C1 segment of cervical spinal cord (tissue), 14 donors: ENCODE results near the gene NXPE3.

ENCODE experiments used
- DNase-seq, 14 donors: peaks; one replicate each; lab custom pipeline; 2025; lab: John Stamatoyannopoulos, UW

The NXPE3 gene

DNA sequence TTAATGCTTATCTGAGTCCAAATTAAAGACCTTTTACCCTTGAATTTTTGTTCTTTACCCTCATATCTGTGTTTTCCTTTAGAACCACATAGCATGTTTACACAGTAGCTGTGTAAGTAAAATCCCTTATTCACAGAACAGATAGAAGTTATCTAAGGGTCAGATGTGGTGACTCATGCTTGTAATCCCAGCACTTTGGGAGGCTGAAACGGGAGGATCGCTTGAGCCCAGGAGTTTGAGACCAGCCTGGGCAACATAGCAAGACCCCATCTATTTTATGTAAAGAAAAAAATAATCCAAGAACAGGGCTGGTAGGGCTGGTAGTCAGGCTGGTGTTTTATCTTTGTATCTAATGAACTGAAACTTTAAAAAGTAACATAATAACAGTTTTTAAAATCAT lies 23.2 kb downstream of the NXPE3 start:
- DNase-seq, result no peak

DNA sequence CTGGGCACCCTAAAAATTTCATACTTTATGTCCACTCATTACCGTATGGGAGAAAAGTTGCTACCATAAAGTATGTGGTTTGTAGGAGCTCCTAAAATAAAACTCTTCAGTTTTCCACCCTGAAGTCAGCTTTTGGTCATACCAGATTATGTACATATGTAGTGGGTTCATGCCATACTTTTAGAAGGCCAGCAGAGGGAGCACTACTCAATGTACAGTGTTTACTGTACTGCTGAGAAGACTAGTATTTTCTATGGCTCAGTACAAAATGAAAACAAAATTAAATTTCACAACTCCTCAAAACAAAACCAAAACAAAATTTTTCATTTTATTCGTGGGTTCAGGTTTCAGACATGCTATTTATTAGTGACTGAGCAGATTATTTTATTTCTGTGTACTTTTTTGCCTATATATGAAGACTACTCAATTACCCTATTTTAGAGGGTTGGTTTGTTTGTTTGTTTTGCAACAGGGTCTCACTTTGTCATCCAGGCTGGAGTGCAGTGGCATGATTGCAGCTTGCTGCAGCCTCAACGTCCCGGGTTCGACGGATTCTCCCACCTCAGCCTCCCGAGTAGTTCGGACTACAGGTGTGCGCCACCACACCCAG lies 24.3 kb downstream of the NXPE3 start:
- DNase-seq, result peak in 3 of 14 donors; percentile 9 to 47 (median 18)

DNA sequence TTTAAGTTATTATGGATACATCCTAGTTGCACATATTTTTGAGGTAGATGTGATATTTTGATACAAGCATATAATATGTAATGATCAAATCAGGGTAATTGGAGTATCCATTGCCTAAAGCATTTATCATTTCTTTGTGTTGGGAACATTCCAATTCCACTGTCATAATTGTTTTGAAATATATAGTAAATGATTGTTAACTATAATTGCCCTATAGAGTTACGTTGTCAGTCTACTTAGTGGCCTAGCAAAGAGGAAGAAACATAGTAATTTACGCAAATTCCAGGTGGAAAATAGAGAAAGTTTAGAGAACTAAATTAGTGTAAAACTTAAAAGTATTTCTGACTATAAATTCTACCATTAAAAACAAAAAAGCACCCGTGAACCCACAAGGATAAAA lies 24.9 kb downstream of the NXPE3 start:
- DNase-seq, result no peak

DNA sequence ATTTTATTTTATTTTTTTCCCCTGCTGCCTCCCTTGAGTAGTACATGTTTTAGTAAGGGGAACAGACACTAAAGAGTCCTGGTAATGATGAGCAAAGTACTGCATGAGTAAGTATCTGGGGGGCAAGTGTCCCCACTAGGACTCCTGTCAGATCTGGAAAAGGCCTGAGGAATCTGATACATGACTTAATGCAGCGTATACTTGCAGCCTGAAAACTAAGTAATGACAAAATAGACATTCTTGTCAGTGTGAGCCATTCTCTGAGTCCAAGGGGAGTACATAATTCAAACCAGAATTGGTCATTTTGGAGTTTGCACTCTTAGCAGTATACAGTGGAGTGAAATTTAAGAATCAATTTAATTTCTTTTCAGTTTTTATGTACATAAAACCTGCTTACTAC lies 27.5 kb downstream of the NXPE3 start:
- DNase-seq, result no peak

DNA sequence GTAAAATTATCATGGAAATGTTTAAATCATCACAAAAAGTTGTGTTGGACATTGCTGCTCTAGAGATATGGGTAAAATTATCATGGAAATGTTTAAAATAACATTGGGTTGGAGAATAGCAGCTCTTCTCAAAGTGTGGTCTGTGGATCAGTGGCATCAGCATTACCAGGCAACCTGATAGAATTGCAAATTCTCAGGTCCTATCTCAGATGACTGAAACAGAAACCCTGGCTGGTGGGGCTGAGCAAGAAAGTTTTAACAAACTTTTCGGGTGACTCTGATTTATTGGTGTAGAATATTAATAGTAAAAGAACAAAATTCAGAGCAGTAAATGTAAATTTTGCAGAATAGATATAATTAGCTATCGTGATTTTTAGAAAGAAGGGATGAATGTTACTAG lies 28.9 kb downstream of the NXPE3 start:
- DNase-seq, result no peak

DNA sequence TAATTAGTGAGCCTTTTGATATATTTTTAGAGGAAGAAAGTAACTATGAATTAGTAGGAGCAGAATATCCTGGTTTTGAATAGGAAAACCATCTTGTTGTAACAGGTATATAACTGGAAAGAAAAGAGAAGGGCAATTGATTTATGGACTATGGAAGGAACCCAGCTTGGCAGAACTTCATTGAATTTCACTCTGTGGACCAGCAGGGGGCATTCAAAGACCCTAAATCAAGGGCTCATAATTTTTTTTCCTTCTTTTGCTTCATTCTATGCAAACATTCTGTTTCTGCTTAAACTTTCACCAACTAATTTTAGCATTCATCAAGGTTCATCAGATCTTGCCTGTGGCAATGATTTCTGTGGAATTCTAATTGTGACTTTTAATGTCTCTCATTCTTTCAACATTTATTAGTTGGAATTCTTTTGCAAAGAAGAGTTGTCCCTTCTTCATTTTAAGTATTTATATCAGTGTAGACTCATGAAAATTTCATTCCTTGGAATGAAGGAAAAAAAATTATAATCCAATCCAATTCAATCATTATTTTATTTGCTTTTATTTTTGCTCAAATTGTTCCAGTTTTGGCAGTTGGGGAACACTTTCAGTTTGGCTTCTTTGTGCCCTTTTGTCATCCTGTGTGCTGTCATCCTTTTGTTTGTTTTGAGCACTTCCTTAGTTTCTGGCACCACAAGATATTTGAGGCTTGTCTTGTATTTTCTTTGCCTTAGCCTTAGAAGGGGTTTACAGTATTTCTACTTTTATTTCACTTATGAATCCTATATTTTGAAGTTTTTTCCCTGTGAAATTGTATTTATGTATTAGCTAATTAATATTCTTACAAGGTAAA lies 30.4 kb downstream of the NXPE3 start:
- peak in 1 of 14 donors; percentile 10 for DNase-seq

DNA sequence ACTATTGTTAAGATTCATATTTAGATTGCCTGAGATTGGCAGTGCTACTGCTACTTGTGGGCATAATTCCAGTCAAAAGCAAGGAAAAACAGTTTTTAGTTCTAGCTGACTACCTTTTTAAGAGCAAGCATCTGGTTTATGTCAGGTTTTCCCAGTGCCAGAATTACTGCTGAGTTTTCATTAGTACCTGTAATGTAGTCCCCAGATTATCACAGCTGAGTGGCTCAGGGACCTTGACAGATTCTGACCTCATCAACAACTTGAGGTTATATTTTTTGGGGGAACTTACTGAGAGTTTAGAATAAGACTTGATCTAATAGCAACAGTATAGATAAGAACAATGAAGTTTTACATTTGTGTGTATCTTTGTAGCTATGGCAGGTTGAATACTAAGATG lies 31.0 kb downstream of the NXPE3 start:
- DNase-seq, result no peak

DNA sequence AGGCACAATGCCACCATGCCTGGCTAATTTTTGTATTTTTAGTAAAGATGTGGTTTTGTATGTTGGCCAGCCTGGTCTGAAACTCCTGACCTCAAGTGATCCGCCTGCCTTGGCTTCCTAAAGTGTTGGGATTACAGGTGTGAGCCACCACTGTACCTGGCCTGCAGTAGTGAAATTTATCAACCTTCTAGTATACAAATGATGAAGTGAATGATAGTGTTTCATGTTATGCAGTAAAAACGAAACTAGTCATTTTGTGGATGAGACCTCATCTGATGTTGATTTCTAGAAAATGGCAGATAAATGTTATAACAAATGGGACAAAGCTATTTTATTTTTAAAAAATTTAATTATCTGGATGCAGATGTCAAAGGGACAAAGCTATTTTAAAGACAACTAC lies 32.9 kb downstream of the NXPE3 start:
- DNase-seq, result no peak

DNA sequence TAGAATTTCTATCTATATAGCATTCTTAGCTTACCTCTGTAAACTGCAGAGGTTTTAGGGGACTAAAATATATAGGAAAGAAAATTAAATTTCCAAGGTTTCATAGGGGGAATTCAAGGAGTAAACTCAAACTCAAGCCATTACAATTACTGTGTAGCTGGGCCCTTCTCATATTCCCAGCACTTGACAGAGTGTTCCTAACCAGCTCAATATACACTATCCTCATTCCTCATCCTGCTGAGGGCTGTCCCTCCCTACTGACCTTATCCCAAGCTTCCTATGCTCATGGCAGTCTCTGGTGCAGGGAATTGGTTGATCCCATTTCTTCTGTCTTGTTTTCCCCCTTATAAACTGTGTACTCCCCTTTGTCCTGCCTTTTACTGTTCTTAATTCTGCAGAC lies 33.9 kb downstream of the NXPE3 start:
- no peak for DNase-seq

DNA sequence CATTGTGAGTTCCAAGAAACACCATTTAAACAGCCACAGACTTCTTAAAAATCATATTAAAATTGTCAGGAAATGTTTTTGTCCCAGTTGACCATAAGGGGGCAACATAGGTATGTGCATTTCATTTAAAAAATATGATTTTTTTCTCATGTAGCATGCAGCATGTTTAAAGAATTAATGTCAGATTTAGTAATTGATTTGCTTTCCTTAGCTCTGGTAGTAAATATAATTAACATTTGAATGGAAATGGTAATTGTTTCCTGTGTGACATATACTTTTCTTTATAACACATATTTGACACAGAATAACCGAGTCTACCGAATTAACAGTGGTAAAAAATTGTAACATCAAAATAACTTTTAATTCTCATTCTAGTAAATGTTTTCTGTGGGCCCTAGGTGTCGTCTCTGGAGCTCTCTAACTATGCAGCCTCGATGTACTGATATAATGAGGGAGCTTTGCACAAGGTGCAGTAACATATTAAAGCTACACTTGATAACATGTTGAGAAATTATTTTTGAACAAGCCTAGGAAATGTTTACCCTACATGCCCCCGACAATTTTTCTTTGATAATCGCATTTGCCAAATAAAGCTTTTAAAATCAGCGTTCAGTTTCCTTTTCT lies 34.9 kb downstream of the NXPE3 start:
- DNase-seq, result no peak

DNA sequence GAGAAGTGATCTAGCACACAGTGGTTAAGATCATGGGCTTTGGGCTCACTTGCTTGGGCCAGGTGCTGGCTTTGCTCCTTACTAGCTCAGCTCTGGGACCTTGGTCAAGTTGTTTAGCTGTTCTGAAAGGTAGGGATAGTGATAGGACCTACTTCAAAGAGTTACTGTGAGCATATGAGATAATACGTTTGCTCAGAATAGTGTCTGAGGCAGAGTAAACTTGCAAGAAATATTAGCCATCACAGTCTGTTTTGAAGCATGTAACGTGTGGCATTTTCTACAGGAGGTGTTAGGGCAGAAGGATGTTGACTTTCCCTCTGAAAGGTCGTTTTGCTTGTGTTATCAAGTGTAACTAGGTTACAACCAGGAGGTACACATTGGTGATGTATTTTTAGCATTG lies 35.8 kb downstream of the NXPE3 start:
- no peak for DNase-seq

DNA sequence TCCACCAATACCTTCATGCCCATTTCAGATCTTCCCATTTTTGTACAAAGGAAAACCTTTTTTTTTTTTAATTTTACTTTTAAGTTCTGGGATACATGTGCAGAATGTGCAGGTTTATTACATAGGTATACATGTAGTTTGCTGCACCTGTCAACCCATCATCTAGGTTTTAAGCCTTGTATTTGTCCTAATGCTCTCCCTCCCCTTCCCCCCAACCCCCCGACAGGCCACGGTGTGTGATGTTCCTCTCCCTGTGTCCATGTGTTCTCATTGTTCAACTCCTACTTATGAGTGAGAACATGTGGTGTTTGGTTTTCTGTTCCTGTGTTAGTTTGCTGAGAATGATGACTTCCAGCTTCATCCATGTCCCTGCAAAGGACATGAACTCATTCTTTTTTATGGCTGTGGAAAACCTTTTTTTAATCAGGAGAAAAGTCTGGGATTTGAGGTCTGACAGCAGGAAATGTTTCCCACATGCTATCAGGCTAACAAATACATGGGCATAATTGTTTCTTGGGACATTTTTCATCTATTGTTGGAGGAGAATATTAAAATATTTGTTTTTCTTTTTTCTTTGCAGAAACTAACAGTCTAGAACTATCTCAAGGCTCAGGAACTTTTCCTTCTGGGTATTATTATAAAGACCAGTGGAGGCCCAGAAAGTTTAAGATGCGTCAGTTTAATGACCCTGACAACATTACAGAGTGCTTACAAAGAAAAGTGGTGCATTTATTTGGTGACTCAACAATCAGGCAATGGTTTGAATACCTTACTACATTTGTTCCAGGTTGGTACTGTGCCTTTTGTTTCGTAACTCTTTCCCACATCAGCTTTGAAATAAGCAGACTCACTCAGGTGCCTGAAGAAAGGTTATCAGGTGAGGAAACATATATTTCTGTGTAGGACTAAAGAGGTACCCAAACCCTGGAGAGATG lies 37.5 kb downstream of the NXPE3 start:
- DNase-seq, result no peak

DNA sequence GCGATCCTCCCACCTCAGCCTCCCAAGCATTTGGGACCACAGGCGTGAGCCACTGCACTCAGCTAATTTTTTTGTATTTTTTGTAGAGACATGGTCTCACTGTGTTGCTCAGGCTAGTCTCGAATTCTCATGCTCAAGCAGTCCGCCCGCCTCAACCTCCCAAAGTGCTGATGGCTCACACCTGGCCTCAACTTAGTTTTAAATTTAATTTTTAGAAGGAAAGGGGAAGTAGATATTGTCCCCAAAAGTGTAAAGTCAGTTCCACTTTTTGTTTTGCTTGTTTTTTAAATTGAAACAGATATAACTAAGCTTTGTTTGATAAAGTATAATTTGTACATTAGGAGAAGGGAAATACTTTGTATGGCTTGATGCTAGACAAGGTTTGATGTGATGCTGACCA lies 39.0 kb downstream of the NXPE3 start:
- DNase-seq, result no peak

DNA sequence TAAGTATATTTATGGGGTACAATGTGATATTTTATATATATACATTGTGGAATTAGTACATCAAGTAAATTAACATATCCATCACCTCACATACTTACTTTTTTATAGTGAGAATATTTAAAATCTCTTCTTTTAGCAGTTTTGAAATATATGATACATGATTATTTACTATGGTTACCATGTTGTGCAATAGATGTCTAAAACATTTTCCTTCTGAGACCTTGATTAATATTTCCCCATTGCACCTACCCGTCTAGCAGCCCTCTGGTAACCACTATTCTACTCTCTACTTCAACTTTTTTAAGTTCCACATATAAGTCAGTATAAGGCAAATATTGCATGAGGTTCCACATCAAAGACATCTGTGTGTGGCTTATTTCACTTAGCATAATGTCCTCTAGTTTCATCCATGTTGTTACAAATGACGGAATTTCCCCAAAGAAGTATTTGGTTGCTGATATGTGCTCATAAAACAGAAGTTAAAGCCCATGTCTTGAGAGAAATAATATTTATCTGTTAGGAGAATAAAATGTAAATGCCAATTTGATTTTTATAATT lies 40.7 kb downstream of the NXPE3 start:
- no peak for DNase-seq

DNA sequence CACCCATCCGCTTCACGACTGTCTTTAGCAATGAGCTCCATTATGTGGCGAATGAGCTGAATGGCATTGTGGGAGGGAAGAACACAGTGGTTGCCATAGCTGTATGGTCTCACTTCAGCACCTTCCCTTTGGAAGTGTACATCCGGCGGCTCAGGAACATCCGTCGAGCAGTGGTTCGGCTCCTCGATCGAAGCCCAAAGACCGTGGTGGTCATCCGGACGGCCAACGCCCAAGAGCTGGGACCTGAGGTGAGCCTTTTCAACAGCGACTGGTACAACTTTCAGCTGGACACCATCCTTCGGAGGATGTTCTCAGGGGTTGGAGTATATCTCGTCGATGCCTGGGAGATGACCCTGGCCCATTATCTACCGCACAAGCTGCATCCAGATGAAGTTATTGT lies 42.5 kb downstream of the NXPE3 start:
- no peak for DNase-seq

DNA sequence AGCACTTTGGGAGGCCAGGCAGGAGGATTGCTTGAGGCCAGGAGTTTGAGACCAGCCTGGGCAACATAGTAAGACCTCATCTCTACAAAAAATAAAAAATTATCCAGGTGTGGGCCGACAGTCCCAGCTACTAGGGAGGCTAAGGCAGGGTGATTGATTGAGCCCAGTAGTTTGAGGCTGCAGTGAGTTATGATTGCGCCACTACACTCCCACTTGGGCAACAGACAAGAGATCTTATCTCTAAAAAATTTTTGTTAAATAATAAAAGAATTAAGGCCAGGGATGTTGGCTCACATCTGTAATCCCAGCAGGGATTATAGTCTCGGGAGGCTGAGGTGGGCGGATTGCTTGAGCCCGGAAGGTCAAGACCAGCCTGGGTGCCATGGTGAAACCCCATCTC lies 44.5 kb downstream of the NXPE3 start:
- DNase-seq, result no peak

DNA sequence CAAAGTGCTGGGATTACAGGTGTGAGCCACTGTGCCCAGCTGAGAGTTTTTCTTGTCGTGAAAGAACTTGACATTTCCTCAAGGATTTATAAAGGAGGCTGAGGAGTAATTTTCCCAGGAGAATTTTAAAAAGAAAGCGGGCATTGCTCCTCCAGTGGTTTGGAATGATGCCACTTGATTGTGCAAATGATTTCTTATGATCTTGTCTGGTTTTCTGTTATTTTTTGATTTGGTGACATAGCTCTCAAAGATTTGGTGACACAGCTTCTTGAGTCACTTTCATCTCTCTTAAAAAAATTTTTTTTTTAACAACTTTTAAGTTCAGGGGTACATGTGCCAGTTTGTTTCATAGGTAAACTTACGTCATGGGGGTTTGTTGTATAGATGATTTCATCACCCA lies 45.7 kb downstream of the NXPE3 start:
- no peak for DNase-seq

DNA sequence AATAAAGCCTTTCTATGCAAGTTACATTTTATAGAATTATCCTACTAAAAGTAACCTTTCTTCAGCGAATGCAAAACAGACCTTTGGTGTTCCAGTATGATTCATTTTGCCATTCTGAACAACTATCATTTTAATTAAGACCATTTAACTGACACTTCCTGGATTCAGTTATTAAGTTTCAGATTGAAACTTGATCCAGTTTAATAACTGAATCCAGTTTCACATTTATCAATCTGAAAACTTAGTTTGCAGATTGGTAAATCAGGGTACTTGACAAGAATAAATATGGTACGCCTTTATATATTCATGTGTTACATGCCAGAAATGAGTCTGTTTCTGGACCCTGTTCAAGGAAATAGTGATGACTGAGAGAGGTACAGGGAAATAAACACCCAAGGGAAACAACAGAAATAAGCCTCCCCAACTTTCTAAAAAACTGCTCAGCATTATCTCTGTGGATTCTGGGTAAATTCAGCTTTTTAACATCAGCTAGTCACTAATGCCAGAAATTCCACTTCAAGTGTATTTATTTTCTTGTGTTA lies 47.0 kb downstream of the NXPE3 start:
- DNase-seq, result no peak

DNA sequence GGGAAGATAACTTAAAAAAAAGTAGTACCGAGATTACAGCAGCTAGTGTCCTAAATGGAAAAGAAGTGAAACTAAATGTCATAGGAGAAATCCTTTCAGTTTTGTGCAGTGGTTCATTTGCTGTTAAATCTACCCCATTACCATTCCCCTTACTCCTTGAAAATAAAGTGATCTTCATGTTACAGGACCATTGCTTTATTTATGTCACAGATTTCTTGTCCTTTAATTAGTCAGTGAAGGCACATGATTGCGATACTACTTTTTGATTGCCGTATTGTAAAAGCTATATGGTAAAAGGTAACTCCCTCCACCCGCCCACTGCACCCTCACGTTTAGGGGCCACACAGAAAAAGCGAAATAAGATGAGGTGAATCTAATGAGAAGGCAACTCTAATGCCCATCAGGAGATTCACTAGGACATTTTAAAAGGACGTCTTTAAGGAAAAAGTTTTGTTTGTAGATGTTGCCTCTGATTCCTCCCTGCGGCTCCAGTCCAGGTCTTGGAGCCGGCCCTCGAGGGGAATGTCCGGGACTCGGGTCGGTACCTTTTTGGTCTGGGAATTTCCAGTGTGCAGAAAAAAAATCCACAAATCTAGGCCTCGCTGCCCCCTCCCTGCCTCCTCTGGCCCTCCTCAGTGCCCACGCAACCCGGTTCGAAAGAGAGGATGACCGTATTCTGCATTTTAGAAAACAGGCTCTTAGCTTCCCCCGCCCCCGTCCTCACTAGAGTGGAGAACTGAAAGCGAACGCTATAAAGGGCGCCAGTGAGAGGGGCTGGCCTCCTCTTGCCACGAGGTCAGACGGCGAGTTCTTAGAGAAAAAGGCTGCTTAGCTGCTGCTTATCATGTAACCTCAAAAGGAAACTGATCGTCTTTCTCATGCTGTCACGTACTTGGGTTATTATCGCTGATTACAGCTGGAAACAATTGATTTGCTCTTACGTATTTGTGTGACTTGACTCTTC lies 48.5 kb downstream of the NXPE3 start:
- peak in 13 of 14 donors; percentile 4 to 70 (median 50) for DNase-seq

DNA sequence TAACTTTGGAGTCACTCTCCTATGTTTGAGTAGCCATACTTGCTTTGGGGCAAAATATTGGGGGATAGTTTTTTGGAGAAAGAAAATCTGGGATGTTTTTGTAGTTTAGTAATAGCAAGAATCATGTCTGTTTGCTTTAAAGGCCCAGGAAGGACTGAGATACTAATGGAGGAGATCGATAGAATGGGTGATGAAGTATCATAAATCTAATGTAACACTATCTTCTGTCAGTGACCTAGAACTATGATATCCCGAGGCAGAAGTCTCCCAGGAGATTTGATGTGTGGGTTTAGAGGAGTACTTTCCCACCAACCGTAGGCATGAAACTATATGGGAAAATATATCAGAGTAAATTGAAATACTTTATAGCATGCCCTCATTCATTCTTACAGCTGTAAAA lies 49.3 kb downstream of the NXPE3 start:
- no peak for DNase-seq
